ENCODE data around the gene GRAP2.
"Not testable (repeated sequence)": the region's sequence is repeated elsewhere in the genome, so short reads cannot be mapped to it uniquely, and the experiment has no call there.

GRAP2 gene

GRCh38 chr22:39900306-39901227, at the start of gene GRAP2:
Gene GRAP2, plus strand, starts transcription at chr22:39901084. Its CDS starts 46,023 bp downstream, at chr22:39947107.
- no peak within 1 kb of the TSS for H3K27ac ChIP-seq (ENCODE audit: low read depth, low read length)
- H3K4me3 ChIP-seq (ENCODE audit: low read depth in 1 of 2, low read length in 2 of 2): no peak within 1 kb of the TSS
- no peaks in the 10 kb centered on the region for H3K36me3 ChIP-seq (ENCODE audit: insufficient read depth, low read length)
- H3K4me1 ChIP-seq (ENCODE audit: insufficient read depth, low read length): no peaks in the 10 kb centered on the region
- H3K9ac ChIP-seq (ENCODE audit: low read length): no peak within 1 kb of the TSS
- H3K9me3 ChIP-seq (ENCODE audit: low read length): no peaks in the 10 kb centered on the region
- no peaks in the 10 kb centered on the region for H3K27me3 ChIP-seq (ENCODE audit: control insufficient read depth in 1 of 2, insufficient read depth in 2 of 2, low read length in 2 of 2)

- Histone ChIP-seq H3K27ac (ENCODE audit: low read depth, low read length) (no peak overlapping the region), H3K4me3 (ENCODE audit: low read depth in 1 of 2, low read length in 2 of 2) (no peak overlapping the region), H3K9ac (ENCODE audit: low read length) (no peak overlapping the region), H3K9me3 (ENCODE audit: low read length) (no peaks in the 10 kb centered on the region), H3K27me3 (ENCODE audit: control insufficient read depth in 1 of 2, insufficient read depth in 2 of 2, low read length in 2 of 2) (no peaks in the 10 kb centered on the region), H3K4me1 (ENCODE audit: insufficient read depth, low read length) (no peaks in the 10 kb centered on the region), H3K36me3 (ENCODE audit: insufficient read depth, low read length) (no peaks in the 10 kb centered on the region)
Measured at GRCh38 chr22:39851606-39852315, 49.1 kb upstream of the GRAP2 start.

GRCh38 chr22:39852799-39853198, 48.1 kb upstream of the GRAP2 start:
- Histone ChIP-seq H3K27me3 (ENCODE audit: control insufficient read depth in 1 of 2, insufficient read depth in 2 of 2, low read length in 2 of 2) (no peaks in the 10 kb centered on the region), H3K4me3 (ENCODE audit: low read depth in 1 of 2, low read length in 2 of 2) (no peak overlapping the region), H3K27ac (ENCODE audit: low read depth, low read length) (no peak overlapping the region), H3K36me3 (ENCODE audit: insufficient read depth, low read length) (no peaks in the 10 kb centered on the region), H3K9me3 (ENCODE audit: low read length) (no peaks in the 10 kb centered on the region), H3K4me1 (ENCODE audit: insufficient read depth, low read length) (no peaks in the 10 kb centered on the region), H3K9ac (ENCODE audit: low read length) (no peak overlapping the region)

GRCh38 chr22:39856588-39856987, 44.3 kb upstream of the GRAP2 start:
- Histone ChIP-seq H3K4me3 (ENCODE audit: low read depth in 1 of 2, low read length in 2 of 2) (no peak overlapping the region), H3K27me3 (ENCODE audit: control insufficient read depth in 1 of 2, insufficient read depth in 2 of 2, low read length in 2 of 2) (no peaks in the 10 kb centered on the region), H3K9ac (ENCODE audit: low read length) (no peak overlapping the region), H3K9me3 (ENCODE audit: low read length) (no peaks in the 10 kb centered on the region), H3K4me1 (ENCODE audit: insufficient read depth, low read length) (no peaks in the 10 kb centered on the region), H3K27ac (ENCODE audit: low read depth, low read length) (no peak overlapping the region), H3K36me3 (ENCODE audit: insufficient read depth, low read length) (no peaks in the 10 kb centered on the region)

- H3K9ac ChIP-seq (ENCODE audit: low read length): no peak overlapping the region
- H3K36me3 ChIP-seq (ENCODE audit: insufficient read depth, low read length): no peaks in the 10 kb centered on the region
- H3K27ac ChIP-seq (ENCODE audit: low read depth, low read length): no peak overlapping the region
- H3K4me3 ChIP-seq (ENCODE audit: low read depth in 1 of 2, low read length in 2 of 2): no peak overlapping the region
- no peaks in the 10 kb centered on the region for H3K4me1 ChIP-seq (ENCODE audit: insufficient read depth, low read length)
- H3K27me3 ChIP-seq (ENCODE audit: control insufficient read depth in 1 of 2, insufficient read depth in 2 of 2, low read length in 2 of 2): no peaks in the 10 kb centered on the region
- no peaks in the 10 kb centered on the region for H3K9me3 ChIP-seq (ENCODE audit: low read length)
Measured at GRCh38 chr22:39859903-39860588, 40.8 kb upstream of the GRAP2 start.

GRCh38 chr22:39868741-39869140, 32.1 kb upstream of the GRAP2 start:
- Histone ChIP-seq H3K9me3 (ENCODE audit: low read length) (no peaks in the 10 kb centered on the region), H3K4me1 (ENCODE audit: insufficient read depth, low read length) (no peaks in the 10 kb centered on the region), H3K27ac (ENCODE audit: low read depth, low read length) (no peak overlapping the region), H3K27me3 (ENCODE audit: control insufficient read depth in 1 of 2, insufficient read depth in 2 of 2, low read length in 2 of 2) (no peaks in the 10 kb centered on the region), H3K4me3 (ENCODE audit: low read depth in 1 of 2, low read length in 2 of 2) (no peak overlapping the region), H3K36me3 (ENCODE audit: insufficient read depth, low read length) (no peaks in the 10 kb centered on the region), H3K9ac (ENCODE audit: low read length) (no peak overlapping the region)

GRCh38 chr22:39869797-39870196, 31.1 kb upstream of the GRAP2 start:
- H3K27ac ChIP-seq (ENCODE audit: low read depth, low read length); H3K36me3 ChIP-seq (ENCODE audit: insufficient read depth, low read length); H3K9ac ChIP-seq (ENCODE audit: low read length); H3K4me3 ChIP-seq (ENCODE audit: low read depth in 1 of 2, low read length in 2 of 2); H3K4me1 ChIP-seq (ENCODE audit: insufficient read depth, low read length); H3K27me3 ChIP-seq (ENCODE audit: control insufficient read depth in 1 of 2, insufficient read depth in 2 of 2, low read length in 2 of 2); H3K9me3 ChIP-seq (ENCODE audit: low read length): not testable (repeated sequence)

- no peaks in the 10 kb centered on the region for H3K36me3 ChIP-seq (ENCODE audit: insufficient read depth, low read length)
- H3K27me3 ChIP-seq (ENCODE audit: control insufficient read depth in 1 of 2, insufficient read depth in 2 of 2, low read length in 2 of 2): no peaks in the 10 kb centered on the region
- no peaks in the 10 kb centered on the region for H3K9me3 ChIP-seq (ENCODE audit: low read length)
- H3K9ac ChIP-seq (ENCODE audit: low read length): no peak overlapping the region
- no peak overlapping the region for H3K27ac ChIP-seq (ENCODE audit: low read depth, low read length)
- H3K4me1 ChIP-seq (ENCODE audit: insufficient read depth, low read length): no peaks in the 10 kb centered on the region
- no peak overlapping the region for H3K4me3 ChIP-seq (ENCODE audit: low read depth in 1 of 2, low read length in 2 of 2)
Measured at GRCh38 chr22:39871008-39871798, 29.7 kb upstream of the GRAP2 start.

GRCh38 chr22:39872548-39872947, 28.3 kb upstream of the GRAP2 start:
- Histone ChIP-seq H3K27ac (ENCODE audit: low read depth, low read length) (no peak overlapping the region), H3K9ac (ENCODE audit: low read length) (no peak overlapping the region), H3K27me3 (ENCODE audit: control insufficient read depth in 1 of 2, insufficient read depth in 2 of 2, low read length in 2 of 2) (no peaks in the 10 kb centered on the region), H3K36me3 (ENCODE audit: insufficient read depth, low read length) (no peaks in the 10 kb centered on the region), H3K4me1 (ENCODE audit: insufficient read depth, low read length) (no peaks in the 10 kb centered on the region), H3K9me3 (ENCODE audit: low read length) (no peaks in the 10 kb centered on the region), H3K4me3 (ENCODE audit: low read depth in 1 of 2, low read length in 2 of 2) (no peak overlapping the region)

- Histone ChIP-seq H3K4me1 (ENCODE audit: insufficient read depth, low read length) (no peaks in the 10 kb centered on the region), H3K9ac (ENCODE audit: low read length) (no peak overlapping the region), H3K36me3 (ENCODE audit: insufficient read depth, low read length) (no peaks in the 10 kb centered on the region), H3K4me3 (ENCODE audit: low read depth in 1 of 2, low read length in 2 of 2) (no peak overlapping the region), H3K27me3 (ENCODE audit: control insufficient read depth in 1 of 2, insufficient read depth in 2 of 2, low read length in 2 of 2) (no peaks in the 10 kb centered on the region), H3K27ac (ENCODE audit: low read depth, low read length) (no peak overlapping the region), H3K9me3 (ENCODE audit: low read length) (no peaks in the 10 kb centered on the region)
Measured at GRCh38 chr22:39873965-39874364, 26.9 kb upstream of the GRAP2 start.

Data from muscle layer of colon (tissue), 2 donors.